Effector memory CD4-positive, alpha-beta T cell (primary cell): Measurements from ENCODE around the gene PCDHGA5.
"Not testable (repeated sequence)": the region's sequence is repeated elsewhere in the genome, so short reads cannot be mapped to it uniquely, and the experiment has no call there.

Source experiments
- DNase-seq, 3 donors: peaks; one replicate each; pipeline ENCODE4 v3.0.0-alpha.2; 2020
- H3K27ac ChIP-seq: 2 replicates; pipeline ENCODE4 v1.7.0; 2013; ENCODE audit warnings: mild to moderate bottlenecking, low read length, moderate library complexity; ENCODE audit not compliant: insufficient read depth, poor library complexity, severe bottlenecking
- H3K27me3 ChIP-seq: replicated peaks from 2 replicates; pipeline ENCODE4 v1.7.0; 2013; ENCODE audit warnings: mild to moderate bottlenecking, low read length; ENCODE audit not compliant: insufficient read depth, control insufficient read depth, poor library complexity, severe bottlenecking
- H3K36me3 ChIP-seq: 2 replicates; pipeline ENCODE4 v1.7.0; 2013; ENCODE audit warnings: mild to moderate bottlenecking, low read length, moderate library complexity; ENCODE audit not compliant: control insufficient read depth, insufficient read depth
- H3K4me1 ChIP-seq: 2 replicates; pipeline ENCODE4 v1.7.0; 2013; ENCODE audit warnings: low read length, mild to moderate bottlenecking; ENCODE audit not compliant: control insufficient read depth, insufficient read depth, poor library complexity, severe bottlenecking
- H3K4me3 ChIP-seq: 2 replicates; pipeline ENCODE4 v1.7.0; 2013; ENCODE audit warnings: low read length, low read depth, mild to moderate bottlenecking; ENCODE audit not compliant: insufficient read depth, poor library complexity, severe bottlenecking
- H3K9me3 ChIP-seq: 2 replicates; pipeline ENCODE4 v1.7.0; 2013; ENCODE audit warnings: mild to moderate bottlenecking, low read length, moderate library complexity; ENCODE audit not compliant: control insufficient read depth

Gene PCDHGA5

GRCh38 chr5:141399555-141400258 is 35.7 kb downstream of the PCDHGA5 start:
- H3K4me3 ChIP-seq: no peak overlapping the region
- peaks cover 4% of the 10 kb centered on the region for H3K9me3 ChIP-seq
- peaks cover 21% of the 10 kb centered on the region for H3K27me3 ChIP-seq
- H3K36me3 ChIP-seq: no peaks in the 10 kb centered on the region
- H3K27ac ChIP-seq: no peak overlapping the region
- no peaks in the 10 kb centered on the region for H3K4me1 ChIP-seq
- DNase-seq: no peak

DNA sequence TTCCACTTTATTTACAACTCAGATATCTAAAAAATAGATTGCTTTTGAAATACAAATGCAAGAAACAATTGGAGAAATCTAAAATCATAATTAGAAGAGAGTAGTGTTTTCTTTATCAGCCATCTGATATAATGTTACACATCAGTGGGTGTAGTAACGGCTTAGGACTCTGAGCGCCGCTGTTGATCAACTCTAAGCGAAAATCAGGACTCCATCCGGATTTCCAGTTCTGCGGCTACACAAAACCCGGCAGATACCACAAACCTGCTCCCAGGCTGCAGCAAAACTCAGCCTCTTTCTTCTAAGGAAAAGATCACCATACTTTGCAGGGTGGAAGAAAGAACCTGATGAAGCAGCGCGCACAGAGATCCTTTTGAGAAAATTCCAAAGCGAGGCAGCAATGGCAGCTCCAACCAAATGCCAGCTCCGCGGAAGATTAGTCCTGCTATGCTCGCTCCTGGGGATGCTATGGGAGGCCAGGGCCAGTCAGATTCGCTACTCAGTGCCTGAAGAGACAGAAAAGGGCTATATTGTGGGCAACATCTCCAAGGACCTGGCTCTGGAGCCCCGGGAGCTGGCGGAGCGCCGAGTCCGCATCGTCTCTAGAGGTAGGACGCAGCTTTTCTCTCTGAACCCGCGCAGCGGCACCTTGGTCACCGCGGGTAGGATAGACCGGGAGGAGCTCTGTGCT is 38.7 kb downstream of the PCDHGA5 start, which contains the start of gene PCDHGA9:
TSS of gene PCDHGA9 (plus strand) at position 226 of the 691 bp plus-strand sequence. CDS start at position 401, 175 bp downstream.
- Histone ChIP-seq H3K36me3 (no peaks in the 10 kb centered on the region), H3K4me3 (no peak within 1 kb of the TSS), H3K27ac (no peak within 1 kb of the TSS), H3K9me3 (peaks cover 4% of the 10 kb centered on the region), H3K27me3 (peaks cover 31% of the 10 kb centered on the region), H3K4me1 (no peaks in the 10 kb centered on the region)
- DNase-seq: no peak

GRCh38 chr5:141403387-141403786 is 39.4 kb downstream of the PCDHGA5 start:
- no peaks in the 10 kb centered on the region for H3K36me3 ChIP-seq
- no peak overlapping the region for H3K27ac ChIP-seq
- no peak overlapping the region for H3K4me3 ChIP-seq
- H3K27me3 ChIP-seq: peaks cover 33% of the 10 kb centered on the region
- no peak for DNase-seq
- no peaks in the 10 kb centered on the region for H3K4me1 ChIP-seq
- H3K9me3 ChIP-seq: peaks cover 4% of the 10 kb centered on the region

GRCh38 chr5:141407790-141408505 is 44.0 kb downstream of the PCDHGA5 start, which contains the start of gene PCDHGB6:
TSS of gene PCDHGB6 (plus strand) at chr5:141408021. CDS start at chr5:141408203, 182 bp downstream.
- peaks cover 39% of the 10 kb centered on the region for H3K27me3 ChIP-seq
- H3K4me1 ChIP-seq, H3K4me3 ChIP-seq, H3K27ac ChIP-seq, H3K9me3 ChIP-seq, DNase-seq, H3K36me3 ChIP-seq: not testable (repeated sequence)

DNA sequence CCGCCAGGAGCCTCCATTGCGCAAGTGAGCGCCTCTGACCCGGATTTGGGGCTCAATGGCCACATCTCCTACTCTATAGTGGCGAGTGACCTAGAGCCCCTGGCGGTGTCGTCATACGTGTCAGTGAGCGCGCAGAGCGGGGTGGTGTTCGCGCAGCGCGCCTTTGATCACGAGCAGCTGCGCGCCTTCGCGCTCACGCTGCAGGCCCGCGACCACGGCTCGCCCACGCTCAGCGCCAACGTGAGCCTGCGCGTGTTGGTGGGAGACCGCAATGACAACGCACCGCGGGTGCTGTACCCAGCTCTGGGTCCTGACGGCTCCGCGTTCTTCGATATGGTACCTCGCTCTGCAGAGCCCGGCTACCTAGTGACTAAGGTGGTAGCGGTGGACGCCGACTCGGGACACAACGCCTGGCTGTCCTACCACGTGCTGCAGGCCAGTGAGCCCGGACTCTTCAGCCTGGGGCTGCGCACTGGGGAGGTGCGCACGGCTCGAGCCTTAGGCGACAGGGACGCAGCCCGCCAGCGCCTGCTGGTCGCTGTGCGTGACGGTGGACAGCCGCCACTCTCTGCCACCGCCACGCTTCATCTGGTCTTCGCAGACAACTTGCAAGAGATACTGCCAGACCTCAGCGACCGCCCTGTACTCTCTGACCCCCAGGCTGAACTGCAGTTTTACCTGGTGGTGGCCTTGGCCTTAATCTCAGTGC is 45.8 kb downstream of the PCDHGA5 start:
- Histone ChIP-seq H3K27ac (no peak overlapping the region), H3K27me3 (peaks cover 45% of the 10 kb centered on the region), H3K9me3 (peaks cover 3% of the 10 kb centered on the region), H3K4me3 (no peak overlapping the region), H3K4me1 (peaks cover 4% of the 10 kb centered on the region), H3K36me3 (no peaks in the 10 kb centered on the region)
- no peak for DNase-seq

- Histone ChIP-seq H3K36me3 (no peaks in the 10 kb centered on the region), H3K27me3 (peaks cover 54% of the 10 kb centered on the region), H3K9me3 (peaks cover 3% of the 10 kb centered on the region), H3K27ac (no peak overlapping the region), H3K4me3 (no peak overlapping the region), H3K4me1 (peaks cover 7% of the 10 kb centered on the region)
- no peak for DNase-seq
Observed at GRCh38 chr5:141411575-141411974, 47.6 kb downstream of the PCDHGA5 start.

GRCh38 chr5:141412854-141413539 is 49.0 kb downstream of the PCDHGA5 start, which contains the start of gene PCDHGA10:
TSS of gene PCDHGA10 (plus strand) at chr5:141412987. CDS start at chr5:141413176, 189 bp downstream.
- Histone ChIP-seq H3K27me3 (peaks cover 54% of the 10 kb centered on the region), H3K36me3 (no peaks in the 10 kb centered on the region), H3K27ac (no peak within 1 kb of the TSS), H3K9me3 (peaks cover 3% of the 10 kb centered on the region), H3K4me1 (peaks cover 7% of the 10 kb centered on the region), H3K4me3 (peak within 1 kb of the TSS; percentile 37)
- peak in 2 of 3 donors; percentile 28 to 29 for DNase-seq

- H3K4me3 ChIP-seq: peak overlapping the region; percentile 37
- H3K27me3 ChIP-seq: peaks cover 58% of the 10 kb centered on the region
- no peak for DNase-seq
- no peaks in the 10 kb centered on the region for H3K36me3 ChIP-seq
- no peak overlapping the region for H3K27ac ChIP-seq
- H3K4me1 ChIP-seq: peaks cover 7% of the 10 kb centered on the region
- peaks cover 7% of the 10 kb centered on the region for H3K9me3 ChIP-seq
Observed at GRCh38 chr5:141413540-141414069, 49.6 kb downstream of the PCDHGA5 start.
